ENCODE measurements around the gene RGS17.

The RGS17 gene

GRCh38 chr6:153063936-153064335, 67.1 kb downstream of the RGS17 start:
- Histone ChIP-seq H3K4me3 (replicated peaks; ENCODE audit: insufficient read depth, low read length) (no peak overlapping the region), H3K27ac (replicated peaks) (no peak overlapping the region), H3K27me3 (ENCODE audit: insufficient read depth, poor library complexity, severe bottlenecking) (no peaks in the 10 kb centered on the region)
- TF ChIP-seq REST (IDR thresholded peaks at IDR 0.05; ENCODE audit: insufficient replicate concordance, low read depth) (no peak), POLR2AphosphoS5 (IDR thresholded peaks at IDR 0.05; ENCODE audit: low read depth) (no peak), SPI1 (IDR thresholded peaks at IDR 0.05; ENCODE audit: borderline replicate concordance, low read depth) (no peak), CTCF (IDR thresholded peaks at IDR 0.05; ENCODE audit: insufficient read depth, low read length) (no peak), GABPA (IDR thresholded peaks at IDR 0.05; ENCODE audit: low read depth) (no peak)
- DNase-seq (ENCODE audit: low read depth in 1 of 2, low spot score in 1 of 2) = no peak

GRCh38 chr6:153062516-153062915, 68.6 kb downstream of the RGS17 start:
- DNase-seq (ENCODE audit: low read depth in 1 of 2, low spot score in 1 of 2) = no peak
- H3K27ac ChIP-seq (replicated peaks) = no peak overlapping the region
- H3K27me3 ChIP-seq (ENCODE audit: insufficient read depth, poor library complexity, severe bottlenecking) = no peaks in the 10 kb centered on the region
- no peak overlapping the region for H3K4me3 ChIP-seq (replicated peaks; ENCODE audit: insufficient read depth, low read length)
- no peak for TF ChIP-seq CTCF (IDR thresholded peaks at IDR 0.05; ENCODE audit: insufficient read depth, low read length)
- TF ChIP-seq SPI1 (IDR thresholded peaks at IDR 0.05; ENCODE audit: borderline replicate concordance, low read depth) = no peak
- TF ChIP-seq REST (IDR thresholded peaks at IDR 0.05; ENCODE audit: insufficient replicate concordance, low read depth) = no peak
- no peak for TF ChIP-seq GABPA (IDR thresholded peaks at IDR 0.05; ENCODE audit: low read depth)
- no peak for TF ChIP-seq POLR2AphosphoS5 (IDR thresholded peaks at IDR 0.05; ENCODE audit: low read depth)

- Histone ChIP-seq H3K4me3 (replicated peaks; ENCODE audit: insufficient read depth, low read length) (no peak overlapping the region), H3K27ac (replicated peaks) (no peak overlapping the region), H3K27me3 (ENCODE audit: insufficient read depth, poor library complexity, severe bottlenecking) (no peaks in the 10 kb centered on the region)
- TF ChIP-seq SPI1 (IDR thresholded peaks at IDR 0.05; ENCODE audit: borderline replicate concordance, low read depth) (no peak), POLR2AphosphoS5 (IDR thresholded peaks at IDR 0.05; ENCODE audit: low read depth) (no peak), CTCF (IDR thresholded peaks at IDR 0.05; ENCODE audit: insufficient read depth, low read length) (no peak), REST (IDR thresholded peaks at IDR 0.05; ENCODE audit: insufficient replicate concordance, low read depth) (no peak), GABPA (IDR thresholded peaks at IDR 0.05; ENCODE audit: low read depth) (no peak)
- no peak for DNase-seq (ENCODE audit: low read depth in 1 of 2, low spot score in 1 of 2)
Observed at GRCh38 chr6:153059757-153060156, 71.3 kb downstream of the RGS17 start.

All from HL-60 (cell line).